IMR-90 (cell line): Measurements from ENCODE around the gene ACSBG1. TPM values are rescaled to one million over a fixed set of nuclear protein-coding genes. Genes with fewer than 3 reads are reported as not detected.

ENCODE experiments used
- ATAC-seq: fragments of 200-7000 bp; cut with Tn5 transposase; 2 replicates; pipeline ENCODE4 v1.9.1; 2020; ENCODE audit warnings: low read depth, mild to moderate bottlenecking, moderate library complexity
- BruUV-seq: library from RNA; stranded (reverse); fragments of 400-500 nt; replicated peaks from 2 replicates; lab custom pipeline; 2021; lab: Mats Ljungman, UMichigan
- CTCF ChIA-PET: fragments of 300-600 bp; formaldehyde crosslinking; extraction: SDS; loops from one replicate; lab custom pipeline; 2021; ENCODE audit warnings: antibody characterized with exemption; lab: Yijun Ruan, JAX
- POLR2A ChIA-PET: fragments of 300-600 bp; sonication (Branson Sonifier 250); formaldehyde crosslinking; loops from one replicate; lab custom pipeline; 2022; ENCODE audit warnings: antibody characterized with exemption; ENCODE audit not compliant: unreplicated experiment; lab: Charles Lee
- DNase-seq: peaks from one replicate; pipeline ENCODE4 v3.0.0; 2013
- H2AFZ ChIP-seq: replicated peaks from 2 replicates; pipeline ENCODE3; 2013; ENCODE audit warnings: low read length, mild to moderate bottlenecking; ENCODE audit not compliant: poor library complexity
- H2AK5ac ChIP-seq: 2 replicates; pipeline ENCODE4 v1.6.1; 2013; ENCODE audit warnings: low read depth, low read length, inconsistent platforms
- H2AK9ac ChIP-seq: replicated peaks from 2 replicates; pipeline ENCODE3; 2013; ENCODE audit warnings: mild to moderate bottlenecking, low read depth, low read length, moderate library complexity; ENCODE audit not compliant: poor library complexity
- H2BK120ac ChIP-seq: 2 replicates; pipeline ENCODE4 v1.6.1; 2013; ENCODE audit warnings: low read depth, low read length, inconsistent platforms
- H2BK15ac ChIP-seq: 3 replicates; pipeline ENCODE4 v1.6.1; 2013; ENCODE audit warnings: low read depth, low read length, inconsistent platforms
- H2BK20ac ChIP-seq: 2 replicates; pipeline ENCODE4 v1.6.1; 2013; ENCODE audit warnings: low read depth, mild to moderate bottlenecking, inconsistent platforms, low read length, moderate library complexity
- H2BK5ac ChIP-seq: 2 replicates; pipeline ENCODE4 v1.6.1; 2013; ENCODE audit warnings: mild to moderate bottlenecking, low read depth, low read length, inconsistent platforms; ENCODE audit not compliant: poor library complexity, severe bottlenecking
- H3K14ac ChIP-seq: replicated peaks from 2 replicates; pipeline ENCODE4 v1.6.1; 2013; ENCODE audit warnings: low read depth, low read length, inconsistent platforms
- H3K18ac ChIP-seq: 2 replicates; pipeline ENCODE4 v1.6.1; 2013; ENCODE audit warnings: low read depth, low read length, control low read depth
- H3K23ac ChIP-seq: 2 replicates; pipeline ENCODE4 v1.6.1; 2013; ENCODE audit warnings: low read depth, low read length, inconsistent platforms
- H3K27ac ChIP-seq: 2 replicates; pipeline ENCODE4 v1.5.1; 2013; ENCODE audit warnings: mild to moderate bottlenecking, control low read depth, low read length; ENCODE audit not compliant: insufficient read depth
- H3K27me3 ChIP-seq: 2 replicates; pipeline ENCODE4 v1.6.1; 2013; ENCODE audit warnings: low read length; ENCODE audit not compliant: control insufficient read depth, insufficient read depth
- H3K36me3 ChIP-seq: 2 replicates; pipeline ENCODE4 v1.6.1; 2013; ENCODE audit warnings: low read length, mixed read lengths; ENCODE audit not compliant: control insufficient read depth, insufficient read depth
- H3K4ac ChIP-seq: 2 replicates; pipeline ENCODE4 v1.6.1; 2013; ENCODE audit warnings: low read depth, low read length, inconsistent platforms
- H3K4me1 ChIP-seq: 2 replicates; pipeline ENCODE4 v1.6.1; 2013; ENCODE audit warnings: low read length, mixed read lengths; ENCODE audit not compliant: control insufficient read depth, insufficient read depth
- H3K4me2 ChIP-seq: 2 replicates; pipeline ENCODE4 v1.6.1; 2013; ENCODE audit warnings: low read depth, mild to moderate bottlenecking, control low read depth, low read length, moderate library complexity
- H3K4me3 ChIP-seq: 2 replicates; pipeline ENCODE4 v1.5.1; 2013; ENCODE audit warnings: low read depth, mild to moderate bottlenecking, control low read depth, low read length, moderate library complexity; ENCODE audit not compliant: insufficient read depth
- H3K56ac ChIP-seq: 2 replicates; pipeline ENCODE4 v1.6.1; 2013; ENCODE audit warnings: low read length, inconsistent platforms; ENCODE audit not compliant: insufficient read depth; ENCODE audit errors: extremely low read depth
- H3K79me1 ChIP-seq, 2 experiments: 2 replicates each; pipeline ENCODE4 v1.6.1; 2013; ENCODE audit warnings: low read length in 2 of 2, inconsistent platforms in 1 of 2, low read depth in 1 of 2
- H3K9ac ChIP-seq: 2 replicates; pipeline ENCODE4 v1.6.1; 2013; ENCODE audit warnings: low read depth, low read length, control low read depth
- H3K9me1 ChIP-seq: 2 replicates; pipeline ENCODE4 v1.6.1; 2013; ENCODE audit warnings: low read length, inconsistent platforms; ENCODE audit not compliant: insufficient read depth
- H3K9me3 ChIP-seq: 2 replicates; pipeline ENCODE4 v1.6.1; 2013; ENCODE audit warnings: low read length; ENCODE audit not compliant: control insufficient read depth, insufficient read depth
- H4K20me1 ChIP-seq: 2 replicates; pipeline ENCODE4 v1.6.1; 2013; ENCODE audit warnings: low read length, inconsistent platforms; ENCODE audit not compliant: insufficient read depth
- H4K5ac ChIP-seq: 2 replicates; pipeline ENCODE4 v1.6.1; 2013; ENCODE audit warnings: mild to moderate bottlenecking, low read depth, low read length, control low read depth
- H4K8ac ChIP-seq, 2 experiments: 2 replicates each; pipeline ENCODE4 v1.6.1; 2013; ENCODE audit warnings: low read depth in 2 of 2, low read length in 2 of 2, control low read depth in 1 of 2, inconsistent platforms in 1 of 2
- H4K91ac ChIP-seq: 2 replicates; pipeline ENCODE4 v1.6.1; 2013; ENCODE audit warnings: low read depth, low read length, inconsistent platforms; ENCODE audit not compliant: insufficient read depth
- FOS ChIP-seq: fragments of 150-350 bp; IDR thresholded peaks from 2 replicates; pipeline ENCODE4 v1.6.1; 2016; ENCODE audit warnings: low read depth, low read length
- MXI1 ChIP-seq: IDR thresholded peaks from 2 replicates; pipeline ENCODE4 v1.6.1; 2012; ENCODE audit warnings: low read depth, mild to moderate bottlenecking, low read length, moderate library complexity, borderline replicate concordance
- NFE2L2 ChIP-seq: fragments of 150-350 bp; IDR thresholded peaks from 2 replicates; pipeline ENCODE4 v1.6.1; 2016; ENCODE audit warnings: low read depth, mild to moderate bottlenecking, low read length
- POLR2A ChIP-seq: IDR thresholded peaks from 2 replicates; pipeline ENCODE4 v1.6.1; 2012; ENCODE audit warnings: mild to moderate bottlenecking, low read depth, low read length
- RCOR1 ChIP-seq: IDR thresholded peaks from 2 replicates; pipeline ENCODE4 v1.6.1; 2012; ENCODE audit warnings: mild to moderate bottlenecking, low read length, improper control_type of control experiment; ENCODE audit not compliant: insufficient replicate concordance
- WGBS, 2 experiments: methylation state at CpG; one replicate each; pipeline versions ENCODE4 v1.1.5 to v1.1.7; 2013; ENCODE audit warnings: missing lambda C conversion rate in 2 of 2; ENCODE audit not compliant: insufficient read length in 1 of 2; ENCODE audit errors: extremely low coverage in 2 of 2; 5-methylcytosine and 5-hydroxymethylcytosine counted together
- dilution Hi-C: fragments of 300-500 bp; cut with HindIII; formaldehyde crosslinking; loops from one replicate; pipeline ENCODE4 v1.14.3; 2018; ENCODE audit warnings: low sequenced_read_pairs; ENCODE audit not compliant: unreplicated experiment
- in situ Hi-C: fragments of 300-500 bp; cut with MboI; formaldehyde crosslinking; loops from 3 replicates; pipeline ENCODE4 v1.14.3; 2019; ENCODE audit warnings: low sequenced_read_pairs, inconsistent platforms, mixed read lengths
- intact Hi-C: fragments of 100-400 bp; cut with micrococcal nuclease; formaldehyde crosslinking; loops from 2 replicates; pipeline ENCODE4 v1.10.0; 2022
- polyA plus RNA-seq, 3 experiments: library from polyadenylated mRNA; depleted of rRNA; stranded (reverse); fragments of >200 nt; gene quantifications; 2 replicates each; pipeline ENCODE4 v1.2.3, GENCODE V29; 2012; ENCODE audit warnings: low replicate concordance in 1 of 3
- total RNA-seq: library from RNA; depleted of rRNA; stranded (reverse); fragments of >200 nt; gene quantifications from 2 replicates; pipeline ENCODE4 v1.2.3, GENCODE V29; 2012

ACSBG1 gene
- total and polyA plus RNA-seq, 2 of the 4 experiments (the other 2 are of a cell fraction) = 0.02 TPM; not detected in 1

DNA sequence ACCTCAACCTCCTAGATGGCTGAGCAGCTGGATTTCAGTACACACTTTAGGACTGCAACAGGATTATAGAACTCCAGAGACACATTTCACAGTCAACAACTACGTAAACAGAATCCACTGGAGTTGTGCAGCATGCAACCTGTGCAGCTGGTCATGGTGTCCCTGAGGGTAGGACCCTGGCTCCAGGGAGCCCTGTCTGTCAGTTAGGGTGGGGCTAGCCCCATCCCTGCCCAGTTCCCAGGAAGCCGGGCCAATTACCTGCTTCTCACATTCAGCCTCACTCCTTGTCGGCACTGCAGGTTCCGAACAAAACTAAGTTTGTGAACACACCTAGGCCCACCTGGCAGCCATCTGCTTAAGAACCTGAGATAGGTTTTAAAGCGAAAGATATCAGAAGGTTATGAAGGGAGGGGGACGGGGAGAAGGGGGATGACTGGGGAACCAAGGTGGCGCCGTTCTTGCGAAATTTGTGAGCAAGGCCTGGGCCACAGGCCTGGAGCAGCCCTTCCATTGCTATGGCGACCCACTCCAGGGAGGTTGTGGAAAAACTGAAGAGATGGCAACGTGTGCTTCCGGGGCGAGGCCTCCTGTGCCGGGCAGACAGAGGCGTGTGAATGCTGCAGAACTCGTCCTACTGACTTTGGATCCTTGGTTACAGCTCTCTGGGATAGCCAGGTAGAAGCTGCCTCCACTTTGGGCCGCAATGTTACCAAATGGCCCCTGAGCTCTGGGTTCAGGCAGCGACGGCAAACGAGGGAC is 25.3 kb downstream of the ACSBG1 start (continued):
- TF ChIP-seq MXI1 = no peak

DNA sequence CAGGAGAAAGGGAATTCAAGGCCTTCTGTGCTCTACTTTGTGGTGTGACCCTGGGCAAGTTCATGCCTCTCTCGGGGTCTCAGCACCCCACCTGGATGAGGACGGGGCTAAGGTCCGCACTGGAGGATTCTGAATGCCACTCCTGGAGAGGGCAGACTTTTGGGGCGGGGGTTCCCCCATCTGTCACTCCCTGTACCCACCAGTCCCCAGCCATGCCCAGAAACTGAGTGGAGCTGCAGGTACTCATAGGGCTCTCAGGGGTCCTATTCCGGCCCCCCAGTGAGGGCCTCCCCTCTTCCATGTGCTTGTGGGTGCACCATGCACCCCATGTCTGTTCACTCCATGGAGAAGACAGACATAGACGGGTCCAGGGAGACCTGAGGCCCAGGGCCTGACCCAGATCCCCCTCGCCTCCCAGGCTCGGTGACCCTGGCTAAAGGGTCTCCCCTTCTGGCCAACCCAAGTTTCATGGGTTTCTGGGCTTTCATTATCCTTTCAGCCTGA is 26.0 kb downstream of the ACSBG1 start:
- Histone ChIP-seq H4K20me1 (no peaks in the 10 kb centered on the region), H3K23ac (no peak overlapping the region), H3K27ac (no peak overlapping the region), H3K36me3 (no peaks in the 10 kb centered on the region), H3K9me1 (peaks cover 3% of the 10 kb centered on the region; the same call in 1 of the 2 replicates), H2BK15ac (no peak overlapping the region), H3K4ac (no peak overlapping the region), H4K8ac (no peak overlapping the region), H3K9me3 (no peaks in the 10 kb centered on the region), H4K91ac (no peak overlapping the region), H3K4me2 (no peak overlapping the region), H3K56ac (no peak overlapping the region), H3K14ac (no peak overlapping the region), H3K79me1 (no peaks in the 10 kb centered on the region), H3K18ac (no peak overlapping the region), H2AK9ac (no peak overlapping the region), H3K4me1 (peaks cover 6% of the 10 kb centered on the region; the same call in 1 of the 2 replicates), H2AK5ac (no peak overlapping the region), H2BK20ac (no peak overlapping the region), H3K27me3 (peaks cover 7% of the 10 kb centered on the region; the same call in 1 of the 2 replicates), H4K5ac (no peak overlapping the region), H2AFZ (no peak overlapping the region), H2BK120ac (no peak overlapping the region), H3K9ac (no peak overlapping the region), H2BK5ac (no peak overlapping the region), H3K4me3 (no peak overlapping the region)
- no TSS peak for BruUV-seq
- no peak for DNase-seq
- no peak for TF ChIP-seq NFE2L2
- no peak for TF ChIP-seq RCOR1
- no peak for TF ChIP-seq FOS
- TF ChIP-seq POLR2A = no peak
- ChIA-PET CTCF (no interaction called here), POLR2A (no interaction called here)
- dilution Hi-C loops (no loop called here), in situ Hi-C loops (no loop called here), intact Hi-C loops (no loop called here)
- ATAC-seq = no peak
- 80% methylated on average over 3 of the region's 8 CpGs; no CpG with 5 or more reads in 1 of the 2 experiments for WGBS, 2 experiments
